Tibial nerve (tissue), 4 donors: Measurements from ENCODE around the gene FBXW12. TPM values are rescaled to one million over a fixed set of nuclear protein-coding genes. Genes with fewer than 3 reads are reported as not detected.

Source experiments
- DNase-seq, 2 donors: peaks; one replicate each; pipeline ENCODE4 v3.0.0-alpha.2; 2019; ENCODE audit warnings: low spot score in 2 of 2
- H3K27ac ChIP-seq, 4 donors: fragments of 200-600 bp; sonication (generic) in 3 of 4; one replicate each; pipeline ENCODE4 v1.5.1; 2017 to 2019; ENCODE audit warnings: mild to moderate bottlenecking in 1 of 4
- H3K27me3 ChIP-seq, 2 donors: fragments of 200-600 bp; sonication (generic) in 1 of 2; one replicate each; pipeline versions ENCODE4 v1.5.1 to v1.6.0; 2017 to 2019
- H3K36me3 ChIP-seq, 3 donors: fragments of 200-600 bp; sonication (generic); one replicate each; pipeline ENCODE4 v1.5.1; 2018 to 2019
- H3K4me1 ChIP-seq, 4 donors: fragments of 200-600 bp; sonication (generic) in 3 of 4; one replicate each; pipeline ENCODE4 v1.5.1; 2017 to 2019
- H3K4me3 ChIP-seq, 4 donors: fragments of 200-600 bp; sonication (generic) in 3 of 4; one replicate each; pipeline ENCODE4 v1.5.1; 2017 to 2019; ENCODE audit warnings: mild to moderate bottlenecking in 1 of 4, moderate library complexity in 1 of 4
- H3K9me3 ChIP-seq, 4 donors: fragments of 200-600 bp; sonication (generic) in 3 of 4; one replicate each; pipeline ENCODE4 v1.5.1; 2017 to 2019
- EP300 ChIP-seq, 2 donors: sonication (generic); formaldehyde crosslinking; IDR thresholded peaks; one replicate each; pipeline ENCODE4 v1.6.1; 2017; ENCODE audit warnings: antibody characterized with exemption in 2 of 2, mild to moderate bottlenecking in 1 of 2
- POLR2A ChIP-seq, 2 donors: fragments of 450-650 bp; IDR thresholded peaks; one replicate each; pipeline ENCODE4 v1.6.1; 2017; ENCODE audit warnings: antibody characterized with exemption in 2 of 2, mild to moderate bottlenecking in 2 of 2, moderate library complexity in 2 of 2
- WGBS, 2 donors: methylation state at CpG; one replicate each; pipeline ENCODE4 v1.1.5; 2018; 5-methylcytosine and 5-hydroxymethylcytosine counted together
- total RNA-seq, 4 donors: library from RNA; depleted of rRNA; stranded (reverse); fragments of >200 nt; gene quantifications; one replicate each; pipeline ENCODE4 v1.1.0, GENCODE V29; 2016
- TF ChIP-seq, protein P1 (sequence below), 5 experiments: fragments of 200-600 bp in 3 of 5; fragments of 450-650 bp in 2 of 5; sonication (generic) in 3 of 5; IDR thresholded peaks; one replicate each; pipeline ENCODE4 v1.5.1; 2016 to 2019; ENCODE audit warnings: antibody characterized with exemption in 5 of 5, mild to moderate bottlenecking in 3 of 5, moderate library complexity in 2 of 5

FBXW12 gene
- total RNA-seq, 4 donors from 2014 or later = not detected

GRCh38 chr3:48410205-48411040 is 38.4 kb downstream of the FBXW12 start:
- TF ChIP-seq, protein P1, sequence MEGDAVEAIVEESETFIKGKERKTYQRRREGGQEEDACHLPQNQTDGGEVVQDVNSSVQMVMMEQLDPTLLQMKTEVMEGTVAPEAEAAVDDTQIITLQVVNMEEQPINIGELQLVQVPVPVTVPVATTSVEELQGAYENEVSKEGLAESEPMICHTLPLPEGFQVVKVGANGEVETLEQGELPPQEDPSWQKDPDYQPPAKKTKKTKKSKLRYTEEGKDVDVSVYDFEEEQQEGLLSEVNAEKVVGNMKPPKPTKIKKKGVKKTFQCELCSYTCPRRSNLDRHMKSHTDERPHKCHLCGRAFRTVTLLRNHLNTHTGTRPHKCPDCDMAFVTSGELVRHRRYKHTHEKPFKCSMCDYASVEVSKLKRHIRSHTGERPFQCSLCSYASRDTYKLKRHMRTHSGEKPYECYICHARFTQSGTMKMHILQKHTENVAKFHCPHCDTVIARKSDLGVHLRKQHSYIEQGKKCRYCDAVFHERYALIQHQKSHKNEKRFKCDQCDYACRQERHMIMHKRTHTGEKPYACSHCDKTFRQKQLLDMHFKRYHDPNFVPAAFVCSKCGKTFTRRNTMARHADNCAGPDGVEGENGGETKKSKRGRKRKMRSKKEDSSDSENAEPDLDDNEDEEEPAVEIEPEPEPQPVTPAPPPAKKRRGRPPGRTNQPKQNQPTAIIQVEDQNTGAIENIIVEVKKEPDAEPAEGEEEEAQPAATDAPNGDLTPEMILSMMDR (IDR thresholded peaks at IDR 0.05) = no peak
- TF ChIP-seq EP300 (IDR thresholded peaks at IDR 0.05) = no peak
- TF ChIP-seq POLR2A (IDR thresholded peaks at IDR 0.05) = no peak
- Histone ChIP-seq H3K4me1 (peaks cover 0 to 5% (median 0%) of the 10 kb centered on the region in 4 donors), H3K27ac (no peak overlapping the region), H3K9me3 (no peaks in the 10 kb centered on the region), H3K4me3 (no peak overlapping the region), H3K27me3 (no peaks in the 10 kb centered on the region), H3K36me3 (peaks cover 6 to 100% (median 11%) of the 10 kb centered on the region in 3 donors)
- 93% methylated on average over 12 to 16 of the region's 16 CpGs for WGBS, 2 donors
- peak in 1 of 2 donors; percentile 13 for DNase-seq

DNA sequence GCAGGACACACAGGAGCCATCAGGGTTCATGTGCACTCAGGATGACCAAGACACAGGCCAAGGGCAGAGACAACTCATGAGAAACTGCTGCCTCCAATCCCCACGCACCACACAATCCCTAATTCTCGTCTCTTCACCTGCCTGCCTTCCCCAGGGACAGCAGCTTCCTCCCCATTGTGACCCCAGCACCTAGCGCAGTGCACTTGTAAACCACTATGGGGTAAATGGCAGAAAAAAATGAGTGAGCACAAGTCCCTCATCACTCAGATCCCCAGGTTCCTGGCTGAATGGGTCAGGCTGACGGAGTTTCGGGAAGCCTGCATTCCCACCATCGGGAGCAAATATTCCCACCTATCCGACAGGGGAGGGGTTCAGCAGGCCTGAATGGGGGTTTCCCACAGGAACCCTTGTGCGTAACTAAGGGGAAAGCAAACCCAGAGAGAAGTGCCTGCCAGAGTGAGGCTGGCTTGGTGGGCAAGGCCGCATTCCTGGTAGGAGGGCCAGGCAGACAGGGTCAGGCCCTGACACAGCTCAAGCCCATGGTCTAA is 39.1 kb downstream of the FBXW12 start:
- no peak for TF ChIP-seq EP300 (IDR thresholded peaks at IDR 0.05)
- TF ChIP-seq, protein P1 (IDR thresholded peaks at IDR 0.05) = no peak
- no peak for TF ChIP-seq POLR2A (IDR thresholded peaks at IDR 0.05)
- Histone ChIP-seq H3K9me3 (no peaks in the 10 kb centered on the region), H3K27me3 (no peaks in the 10 kb centered on the region), H3K27ac (no peak overlapping the region), H3K4me3 (no peak overlapping the region), H3K36me3 (peaks cover 6 to 100% (median 11%) of the 10 kb centered on the region in 3 donors), H3K4me1 (peaks cover 0 to 5% (median 0%) of the 10 kb centered on the region in 4 donors)
- WGBS, 2 donors = 93 to 96% methylated on average over 8 to 9 of the region's 9 CpGs
- no peak for DNase-seq

DNA sequence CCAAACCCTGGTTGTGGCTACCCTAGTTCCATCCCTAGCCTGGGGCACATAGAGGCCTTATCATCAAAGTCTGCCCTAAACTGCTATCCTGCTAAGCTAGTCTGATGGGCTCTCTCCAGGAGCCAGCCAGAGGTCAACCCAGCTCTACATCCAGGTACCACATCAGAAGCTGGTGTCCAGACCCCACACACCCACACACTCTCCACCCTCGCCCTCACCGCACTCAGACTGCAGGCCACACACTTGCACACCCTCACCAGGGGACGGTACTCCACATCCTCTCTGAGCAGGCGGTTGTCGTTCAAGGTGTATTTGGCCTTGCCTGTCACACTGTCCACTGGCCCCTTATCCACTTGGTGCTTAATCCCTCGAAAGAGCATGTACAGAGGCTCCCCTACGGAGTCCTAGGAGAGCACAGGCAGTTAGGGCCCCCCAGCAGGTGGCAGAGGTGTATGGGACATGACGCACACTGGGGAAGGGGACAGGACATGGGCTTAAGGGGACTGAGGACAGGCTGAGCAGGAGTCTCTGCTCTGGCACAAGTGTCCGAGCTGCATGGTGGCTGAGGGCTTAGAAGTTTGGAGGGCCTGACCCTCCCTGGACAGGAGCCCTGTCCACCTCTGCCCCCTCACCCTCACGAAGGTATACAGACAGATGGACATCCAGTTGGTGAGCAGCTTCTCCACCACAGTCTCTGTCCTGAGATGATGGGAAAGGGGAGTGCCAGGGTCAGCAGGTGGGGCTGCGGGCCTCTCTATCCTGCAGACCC is 39.8 kb downstream of the FBXW12 start:
- Histone ChIP-seq H3K27me3 (no peaks in the 10 kb centered on the region), H3K9me3 (no peaks in the 10 kb centered on the region), H3K27ac (no peak overlapping the region), H3K36me3 (peaks cover 6 to 100% (median 11%) of the 10 kb centered on the region in 3 donors), H3K4me3 (no peak overlapping the region), H3K4me1 (peaks cover 0 to 5% (median 0%) of the 10 kb centered on the region in 4 donors)
- 94 to 95% methylated on average over 9 of the region's 11 CpGs for WGBS, 2 donors
- TF ChIP-seq EP300 (IDR thresholded peaks at IDR 0.05) (no peak), POLR2A (IDR thresholded peaks at IDR 0.05) (no peak)
- TF ChIP-seq, protein P1 (IDR thresholded peaks at IDR 0.05) = no peak
- DNase-seq = peak in 1 of 2 donors; percentile 4

DNA sequence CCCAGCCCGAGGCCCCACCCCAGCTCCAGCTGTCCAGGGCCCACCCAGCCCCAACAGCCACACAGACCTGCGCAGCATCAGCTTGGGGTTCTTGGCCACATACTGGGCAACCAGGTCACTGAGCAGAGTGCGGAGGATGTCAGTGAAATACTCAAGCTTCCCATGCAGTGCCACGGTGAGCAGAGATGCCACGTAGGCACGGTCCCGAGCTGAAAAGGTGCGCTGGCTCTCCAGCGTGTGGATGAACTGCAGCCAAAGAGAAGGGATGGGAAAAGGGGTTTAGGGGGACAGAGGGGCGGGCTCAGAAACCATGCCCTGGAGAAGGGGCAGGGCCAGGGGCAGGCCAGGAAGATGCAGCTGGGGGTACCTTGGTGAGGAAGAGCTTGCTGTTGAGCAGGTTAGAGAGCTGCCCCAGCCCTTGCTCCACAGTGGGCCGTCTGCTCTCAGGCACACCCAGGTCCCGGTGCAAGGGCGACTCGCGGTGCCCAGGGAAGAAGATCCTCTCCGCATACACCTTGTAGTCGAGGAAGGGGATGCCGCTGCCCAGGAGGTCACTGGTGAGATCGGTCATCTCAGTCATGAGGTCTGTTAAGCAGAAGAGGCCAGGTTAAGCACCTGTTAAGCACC is 40.5 kb downstream of the FBXW12 start:
- H3K9me3 ChIP-seq = no peaks in the 10 kb centered on the region
- H3K4me3 ChIP-seq = no peak overlapping the region
- DNase-seq = no peak
- peaks cover 6 to 100% (median 11%) of the 10 kb centered on the region in 3 donors for H3K36me3 ChIP-seq
- TF ChIP-seq, protein P1 (IDR thresholded peaks at IDR 0.05) = no peak
- TF ChIP-seq POLR2A (IDR thresholded peaks at IDR 0.05) (no peak), EP300 (IDR thresholded peaks at IDR 0.05) (no peak)
- WGBS, 2 donors = 89 to 95% methylated on average over 18 of the region's 19 CpGs
- no peaks in the 10 kb centered on the region for H3K27me3 ChIP-seq
- peaks cover 0 to 5% (median 0%) of the 10 kb centered on the region in 4 donors for H3K4me1 ChIP-seq
- H3K27ac ChIP-seq = peak overlapping the region in 1 of 4 donors; percentile 55
